Naive B cell (primary cell): ENCODE data around the gene FBP1. TPM values are rescaled to one million over a fixed set of nuclear protein-coding genes. Genes with fewer than 3 reads are reported as not detected.
A peak's percentile ranks its signal among the peaks of the same experiment; 100 is the strongest.
"Not testable (repeated sequence)": the region's sequence is repeated elsewhere in the genome, so short reads cannot be mapped to it uniquely, and the experiment has no call there.

ENCODE experiments used
- ATAC-seq, 2 donors: fragments of 150-1000 bp; cut with Tn5 transposase; 2 replicates each; pipeline ENCODE4 v1.10.0; 2021; ENCODE audit warnings: low read depth in 2 of 2, mild to moderate bottlenecking in 2 of 2, moderate library complexity in 2 of 2
- DNase-seq: peaks from one replicate; pipeline ENCODE4 v3.0.0; 2022
- H3K27ac Mint-ChIP-seq, 6 donors: one replicate each; pipeline ENCODE4 v1.8.0; 2020 to 2022; ENCODE audit warnings: mild to moderate bottlenecking in 6 of 6, mixed read lengths in 6 of 6, moderate library complexity in 5 of 6, inconsistent platforms in 2 of 6
- H3K27me3 Mint-ChIP-seq, 3 donors: one replicate each; pipeline ENCODE4 v1.8.0; 2021 to 2022; ENCODE audit warnings: mixed read lengths in 3 of 3, mild to moderate bottlenecking in 1 of 3
- H3K36me3 Mint-ChIP-seq, 2 donors: one replicate each; pipeline ENCODE4 v1.8.0; 2020 to 2022; ENCODE audit warnings: mixed read lengths in 2 of 2, inconsistent platforms in 1 of 2, mild to moderate bottlenecking in 1 of 2
- H3K4me1 Mint-ChIP-seq, 3 donors: one replicate each; pipeline ENCODE4 v1.8.0; 2020 to 2022; ENCODE audit warnings: mixed read lengths in 3 of 3, inconsistent platforms in 1 of 3, mild to moderate bottlenecking in 1 of 3, moderate library complexity in 1 of 3
- H3K4me3 Mint-ChIP-seq, 8 donors: one replicate each; pipeline ENCODE4 v1.8.0; 2020 to 2022; ENCODE audit warnings: mild to moderate bottlenecking in 8 of 8, mixed read lengths in 8 of 8, moderate library complexity in 8 of 8, inconsistent platforms in 2 of 8
- H3K9me3 Mint-ChIP-seq, 7 donors: one replicate each; pipeline ENCODE4 v1.8.0; 2020 to 2022; ENCODE audit warnings: mixed read lengths in 7 of 7, mild to moderate bottlenecking in 5 of 7, inconsistent platforms in 2 of 7, moderate library complexity in 1 of 7
- polyA plus RNA-seq, 6 donors: library from polyadenylated mRNA; unstranded; fragments of 300-500 nt; fragmentation: Illumina TruSeq; gene quantifications; one replicate each; pipeline ENCODE4 v1.2.3, GENCODE V29; 2021; ENCODE audit warnings: low read depth in 6 of 6

The FBP1 gene
- polyA plus RNA-seq, 6 donors from 2014 or later, result 4.2 to 6.5 (median 5.2) TPM

- Mint-ChIP-seq H3K36me3 (peaks cover 0 to 8% of the 10 kb centered on the region in 2 donors), H3K4me3 (no peak overlapping the region), H3K27me3 (peaks cover 15 to 28% (median 26%) of the 10 kb centered on the region in 3 donors), H3K9me3 (no peaks in the 10 kb centered on the region), H3K4me1 (peaks cover 6 to 7% (median 7%) of the 10 kb centered on the region in 3 donors), H3K27ac (peak overlapping the region in 2 of 6 donors; percentile 15 to 27)
- ATAC-seq (no peak), DNase-seq (no peak)
Measured at GRCh38 chr9:94602666-94603065, 36.7 kb downstream of the FBP1 start.

GRCh38 chr9:94600715-94601114 lies 38.6 kb downstream of the FBP1 start:
- Mint-ChIP-seq H3K4me1 (peaks cover 6 to 7% (median 7%) of the 10 kb centered on the region in 3 donors), H3K27ac (no peak overlapping the region), H3K9me3 (peaks cover 0 to 4% (median 0%) of the 10 kb centered on the region in 7 donors), H3K4me3 (no peak overlapping the region), H3K36me3 (no peaks in the 10 kb centered on the region), H3K27me3 (peaks cover 12 to 16% (median 15%) of the 10 kb centered on the region in 3 donors)
- no peak for DNase-seq
- no peak for ATAC-seq

DNA sequence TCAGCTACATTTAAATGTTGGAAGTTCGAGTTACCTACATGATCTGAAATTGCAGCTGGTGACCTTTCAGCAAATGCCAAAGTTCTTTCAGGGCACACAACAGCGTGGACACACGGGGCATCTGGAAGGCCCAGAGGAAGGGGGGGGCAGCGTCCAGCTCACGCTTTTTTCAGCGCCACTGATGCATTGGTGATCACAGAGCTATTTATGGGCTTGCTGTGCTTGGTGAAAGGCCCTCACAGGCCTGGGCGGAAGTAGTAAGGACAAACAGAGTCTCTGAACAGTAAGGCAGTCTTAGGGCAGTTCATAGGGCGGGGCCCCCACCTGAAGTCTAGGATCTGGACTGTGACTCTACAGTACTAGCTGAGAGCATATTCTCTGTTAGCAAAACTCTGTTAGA lies 39.1 kb downstream of the FBP1 start:
- no peak for DNase-seq
- Mint-ChIP-seq H3K9me3 (peaks cover 0 to 4% (median 0%) of the 10 kb centered on the region in 7 donors), H3K4me3 (no peak overlapping the region), H3K27ac (no peak overlapping the region), H3K4me1 (peaks cover 6 to 7% (median 7%) of the 10 kb centered on the region in 3 donors), H3K36me3 (no peaks in the 10 kb centered on the region), H3K27me3 (peaks cover 10 to 12% (median 12%) of the 10 kb centered on the region in 3 donors)
- no peak for ATAC-seq

DNA sequence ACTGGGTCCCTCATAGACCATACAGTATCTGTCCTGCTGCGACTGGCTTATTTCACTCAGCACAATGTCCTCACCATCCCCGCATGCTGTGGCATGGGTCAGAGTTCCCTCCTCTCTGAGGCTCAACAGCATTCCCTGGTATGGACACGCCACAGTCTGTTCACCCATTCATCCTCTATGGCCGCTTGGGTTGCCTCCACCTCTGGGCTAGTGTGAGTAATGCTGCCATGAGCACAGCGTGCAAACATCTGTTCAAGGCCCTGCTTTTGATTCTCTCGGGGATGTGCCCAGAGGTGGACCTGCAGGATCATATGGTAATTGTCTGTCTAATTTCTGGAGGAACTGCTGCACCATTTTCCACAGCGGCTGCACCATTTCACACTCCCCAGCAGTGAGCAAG lies 40.2 kb downstream of the FBP1 start:
- Mint-ChIP-seq H3K27me3 (peaks cover 8 to 11% (median 10%) of the 10 kb centered on the region in 3 donors), H3K27ac (no peak overlapping the region), H3K9me3 (peaks cover 0 to 4% (median 0%) of the 10 kb centered on the region in 7 donors), H3K36me3 (no peaks in the 10 kb centered on the region), H3K4me3 (no peak overlapping the region), H3K4me1 (peaks cover 6 to 7% (median 7%) of the 10 kb centered on the region in 3 donors)
- ATAC-seq (no peak), DNase-seq (no peak)

- H3K4me3 Mint-ChIP-seq, result no peak within 1 kb of the TSS
- no peaks in the 10 kb centered on the region for H3K4me1 Mint-ChIP-seq
- peaks cover 0 to 4% (median 0%) of the 10 kb centered on the region in 7 donors for H3K9me3 Mint-ChIP-seq
- H3K27me3 Mint-ChIP-seq, result peaks cover 18 to 27% (median 23%) of the 10 kb centered on the region in 3 donors
- DNase-seq (no peak), ATAC-seq (no peak)
- no peaks in the 10 kb centered on the region for H3K36me3 Mint-ChIP-seq
- peak within 1 kb of the TSS in 1 of 6 donors; percentile 67 for H3K27ac Mint-ChIP-seq
Measured at GRCh38 chr9:94593459-94594345, 45.6 kb downstream of the FBP1 start, which contains the start of gene FBP2. FBP2 (minus strand) TSS chr9:94593824; CDS start chr9:94593726, 98 bp downstream.

DNA sequence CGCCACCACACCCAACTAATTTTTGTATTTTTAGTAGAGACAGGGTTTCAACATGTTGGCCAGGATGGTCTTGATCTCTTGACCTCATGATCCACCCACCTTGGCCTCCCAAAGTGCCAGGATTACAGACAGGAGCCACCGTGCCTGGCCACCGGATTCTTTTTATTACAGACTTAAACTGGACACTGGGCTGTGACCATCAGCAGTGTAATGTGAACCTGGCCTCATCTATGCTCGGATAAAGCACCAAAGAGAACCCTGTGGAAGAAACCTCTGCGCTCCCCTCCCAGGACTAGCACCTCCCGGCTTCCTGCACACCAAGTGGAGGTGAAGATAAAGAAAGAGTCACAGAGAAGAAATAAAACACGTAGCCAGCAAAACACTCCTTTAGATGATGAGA lies 46.6 kb downstream of the FBP1 start:
- H3K36me3 Mint-ChIP-seq, H3K4me1 Mint-ChIP-seq, H3K27ac Mint-ChIP-seq, H3K4me3 Mint-ChIP-seq, H3K9me3 Mint-ChIP-seq, DNase-seq, ATAC-seq: not testable (repeated sequence)
- H3K27me3 Mint-ChIP-seq, result peaks cover 21 to 29% (median 25%) of the 10 kb centered on the region in 3 donors

- no peak overlapping the region for H3K4me3 Mint-ChIP-seq
- ATAC-seq (no peak), DNase-seq (no peak)
- H3K9me3 Mint-ChIP-seq, result peaks cover 0 to 4% (median 0%) of the 10 kb centered on the region in 7 donors
- H3K27ac Mint-ChIP-seq, result no peak overlapping the region
- H3K27me3 Mint-ChIP-seq, result peaks cover 21 to 32% (median 32%) of the 10 kb centered on the region in 3 donors
- H3K36me3 Mint-ChIP-seq, result no peaks in the 10 kb centered on the region
- H3K4me1 Mint-ChIP-seq, result peaks cover 0 to 5% (median 0%) of the 10 kb centered on the region in 3 donors
Measured at GRCh38 chr9:94591876-94592275, 47.4 kb downstream of the FBP1 start.

- H3K36me3 Mint-ChIP-seq, H3K9me3 Mint-ChIP-seq, DNase-seq, H3K4me3 Mint-ChIP-seq, ATAC-seq, H3K27ac Mint-ChIP-seq, H3K4me1 Mint-ChIP-seq: not testable (repeated sequence)
- H3K27me3 Mint-ChIP-seq, result peaks cover 17 to 32% (median 28%) of the 10 kb centered on the region in 3 donors
Measured at GRCh38 chr9:94591046-94591545, 48.2 kb downstream of the FBP1 start.

GRCh38 chr9:94588681-94589080 lies 50.6 kb downstream of the FBP1 start:
- ATAC-seq, result no peak
- no peaks in the 10 kb centered on the region for H3K36me3 Mint-ChIP-seq
- H3K27ac Mint-ChIP-seq, result peak overlapping the region in 3 of 6 donors; percentile 65 to 80 (median 73)
- H3K27me3 Mint-ChIP-seq, result peaks cover 20 to 34% (median 32%) of the 10 kb centered on the region in 3 donors
- no peak overlapping the region for H3K4me3 Mint-ChIP-seq
- H3K9me3 Mint-ChIP-seq, result no peaks in the 10 kb centered on the region
- peaks cover 0 to 9% (median 4%) of the 10 kb centered on the region in 3 donors for H3K4me1 Mint-ChIP-seq
- no peak for DNase-seq

DNA sequence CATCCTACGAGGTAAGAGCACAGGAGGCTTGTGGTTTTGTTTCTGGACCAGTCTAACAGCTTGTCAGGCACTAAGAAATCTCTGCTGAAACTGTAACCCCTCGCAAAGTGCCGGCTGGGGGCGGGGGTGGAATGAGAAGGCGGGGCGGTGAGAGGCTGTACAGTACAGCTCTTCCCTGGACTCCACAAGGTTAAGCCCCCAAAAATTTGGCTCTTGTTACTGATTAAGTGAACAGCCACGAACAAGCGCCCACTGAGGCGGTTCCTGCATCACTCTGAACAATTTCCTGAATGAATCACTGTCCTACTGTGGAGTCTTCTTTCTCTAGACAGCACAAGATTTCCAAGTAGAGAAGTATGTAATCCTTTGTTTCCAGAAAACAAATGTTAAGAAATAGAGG lies 52.5 kb downstream of the FBP1 start:
- Mint-ChIP-seq H3K9me3 (no peaks in the 10 kb centered on the region), H3K4me3 (peak overlapping the region in 1 of 8 donors; percentile 70)

DNA sequence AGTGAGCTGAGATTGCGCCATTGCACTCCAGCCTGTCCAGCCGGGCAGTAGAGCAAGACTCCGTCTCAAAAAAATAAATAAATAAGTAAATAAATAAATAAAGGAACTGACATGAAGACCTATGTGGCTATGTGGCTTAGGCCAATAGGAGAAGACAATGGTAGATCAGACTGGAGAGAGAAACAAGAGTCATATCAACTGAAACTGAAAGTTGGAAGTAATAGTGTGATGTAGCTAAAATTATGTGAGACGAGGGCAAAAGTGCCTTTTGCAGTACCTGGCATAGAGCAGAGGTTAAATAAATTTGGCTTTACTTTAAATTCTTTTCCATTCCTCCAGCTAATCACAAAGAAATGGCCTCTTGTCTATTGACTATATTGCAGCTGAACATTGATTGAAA lies 53.0 kb downstream of the FBP1 start:
- ATAC-seq (no peak), DNase-seq (no peak)
- Mint-ChIP-seq H3K4me1 (peaks cover 0 to 9% (median 4%) of the 10 kb centered on the region in 3 donors), H3K9me3 (no peaks in the 10 kb centered on the region), H3K4me3 (no peak overlapping the region), H3K27me3 (peaks cover 20 to 32% (median 25%) of the 10 kb centered on the region in 3 donors), H3K36me3 (no peaks in the 10 kb centered on the region), H3K27ac (peak overlapping the region in 1 of 6 donors; percentile 80)

More for the DNA sequence above, 52.5 kb downstream of the FBP1 start:
- H3K36me3 Mint-ChIP-seq, result no peaks in the 10 kb centered on the region
- DNase-seq (no peak), ATAC-seq (no peak)
- H3K4me1 Mint-ChIP-seq, result peaks cover 0 to 9% (median 4%) of the 10 kb centered on the region in 3 donors
- H3K27me3 Mint-ChIP-seq, result peaks cover 20 to 32% (median 28%) of the 10 kb centered on the region in 3 donors
- peak overlapping the region in 2 of 6 donors; percentile 24 to 80 for H3K27ac Mint-ChIP-seq

- H3K4me1 Mint-ChIP-seq, result peaks cover 0 to 9% (median 4%) of the 10 kb centered on the region in 3 donors
- H3K36me3 Mint-ChIP-seq, result no peaks in the 10 kb centered on the region
- H3K9me3 Mint-ChIP-seq, result no peaks in the 10 kb centered on the region
- ATAC-seq (no peak), DNase-seq (no peak)
- H3K27me3 Mint-ChIP-seq, result peaks cover 18 to 28% (median 19%) of the 10 kb centered on the region in 3 donors
- H3K27ac Mint-ChIP-seq, result no peak overlapping the region
- H3K4me3 Mint-ChIP-seq, result peak overlapping the region in 1 of 8 donors; percentile 18
Measured at GRCh38 chr9:94584555-94584954, 54.8 kb downstream of the FBP1 start.

GRCh38 chr9:94581728-94582127 lies 57.6 kb downstream of the FBP1 start:
- no peaks in the 10 kb centered on the region for H3K36me3 Mint-ChIP-seq
- DNase-seq, result no peak
- no peaks in the 10 kb centered on the region for H3K9me3 Mint-ChIP-seq
- ATAC-seq, result no peak
- H3K27ac Mint-ChIP-seq, result no peak overlapping the region
- H3K4me1 Mint-ChIP-seq, result peaks cover 0 to 4% (median 3%) of the 10 kb centered on the region in 3 donors
- peaks cover 7 to 11% (median 8%) of the 10 kb centered on the region in 3 donors for H3K27me3 Mint-ChIP-seq
- H3K4me3 Mint-ChIP-seq, result no peak overlapping the region
